AG09309 (cell line): Measurements from ENCODE around the gene SLC7A1.

ENCODE experiments used
- DNase-seq: peaks from one replicate; pipeline ENCODE4 v3.0.0-alpha.2; 2010; ENCODE audit warnings: low read depth
- H3K4me3 ChIP-seq: 2 replicates; pipeline ENCODE4 v1.5.1; 2011; ENCODE audit warnings: mild to moderate bottlenecking, low read depth, low read length, moderate library complexity; ENCODE audit not compliant: control insufficient read depth
- CTCF ChIP-seq: IDR thresholded peaks from 2 replicates; pipeline ENCODE4 v1.5.1; 2011; ENCODE audit warnings: mild to moderate bottlenecking, low read depth, low read length, inconsistent platforms; ENCODE audit not compliant: insufficient read depth, control insufficient read depth; ENCODE audit errors: missing control alignments

The SLC7A1 gene

DNA sequence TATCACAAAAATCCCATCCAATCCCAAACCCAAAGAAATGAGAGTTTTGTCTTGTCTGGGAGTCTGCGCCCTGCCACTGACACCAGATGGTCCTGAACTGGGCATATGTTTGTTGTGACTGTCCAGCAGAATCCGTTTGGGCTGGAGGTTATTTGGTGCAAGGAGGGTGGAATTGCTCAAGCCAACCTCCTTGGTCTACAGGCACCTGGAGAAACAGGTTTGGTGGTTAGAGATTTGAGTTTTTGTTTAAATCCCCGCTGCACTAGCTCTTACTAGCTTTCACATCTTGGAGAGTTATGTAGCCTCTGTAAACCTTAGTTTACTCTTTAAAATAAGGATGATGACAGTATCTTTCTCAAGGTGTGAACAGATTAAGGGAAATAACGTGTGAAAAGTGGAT is 101.7 kb downstream of the SLC7A1 start:
- TF ChIP-seq CTCF: no peak
- no peak overlapping the region for H3K4me3 ChIP-seq
- no peak for DNase-seq

- no peak for TF ChIP-seq CTCF
- DNase-seq: no peak
- no peak overlapping the region for H3K4me3 ChIP-seq
Observed at GRCh38 chr13:29491248-29491647, 104.2 kb downstream of the SLC7A1 start.

- no peak for TF ChIP-seq CTCF
- DNase-seq: no peak
- H3K4me3 ChIP-seq: no peak overlapping the region
Observed at GRCh38 chr13:29490561-29490885, 105.0 kb downstream of the SLC7A1 start.

GRCh38 chr13:29489650-29490560 is 105.6 kb downstream of the SLC7A1 start:
- H3K4me3 ChIP-seq: no peak overlapping the region
- no peak for TF ChIP-seq CTCF
- no peak for DNase-seq

GRCh38 chr13:29487466-29488454 is 107.7 kb downstream of the SLC7A1 start:
- DNase-seq: no peak
- no peak for TF ChIP-seq CTCF

GRCh38 chr13:29486551-29486950 is 108.9 kb downstream of the SLC7A1 start:
- no peak for DNase-seq
- no peak overlapping the region for H3K4me3 ChIP-seq
- TF ChIP-seq CTCF: no peak

More at GRCh38 chr13:29487466-29488454, 107.7 kb downstream of the SLC7A1 start:
- no peak overlapping the region for H3K4me3 ChIP-seq
